CD4-positive, alpha-beta T cell treated with Interleukin-12 subunit alpha and Interleukin-12 subunit beta, for 1 hour (primary cell): ENCODE data around the gene DNAJC28.
"Not testable (repeated sequence)": the region's sequence is repeated elsewhere in the genome, so short reads cannot be mapped to it uniquely, and the experiment has no call there.

Experiments
- DNase-seq: peaks from one replicate; pipeline ENCODE4 v3.0.0-alpha.2; 2020

DNAJC28 gene

GRCh38 chr21:33480481-33481103 is 10.9 kb downstream of the DNAJC28 start:
- DNase-seq, result no peak

DNA sequence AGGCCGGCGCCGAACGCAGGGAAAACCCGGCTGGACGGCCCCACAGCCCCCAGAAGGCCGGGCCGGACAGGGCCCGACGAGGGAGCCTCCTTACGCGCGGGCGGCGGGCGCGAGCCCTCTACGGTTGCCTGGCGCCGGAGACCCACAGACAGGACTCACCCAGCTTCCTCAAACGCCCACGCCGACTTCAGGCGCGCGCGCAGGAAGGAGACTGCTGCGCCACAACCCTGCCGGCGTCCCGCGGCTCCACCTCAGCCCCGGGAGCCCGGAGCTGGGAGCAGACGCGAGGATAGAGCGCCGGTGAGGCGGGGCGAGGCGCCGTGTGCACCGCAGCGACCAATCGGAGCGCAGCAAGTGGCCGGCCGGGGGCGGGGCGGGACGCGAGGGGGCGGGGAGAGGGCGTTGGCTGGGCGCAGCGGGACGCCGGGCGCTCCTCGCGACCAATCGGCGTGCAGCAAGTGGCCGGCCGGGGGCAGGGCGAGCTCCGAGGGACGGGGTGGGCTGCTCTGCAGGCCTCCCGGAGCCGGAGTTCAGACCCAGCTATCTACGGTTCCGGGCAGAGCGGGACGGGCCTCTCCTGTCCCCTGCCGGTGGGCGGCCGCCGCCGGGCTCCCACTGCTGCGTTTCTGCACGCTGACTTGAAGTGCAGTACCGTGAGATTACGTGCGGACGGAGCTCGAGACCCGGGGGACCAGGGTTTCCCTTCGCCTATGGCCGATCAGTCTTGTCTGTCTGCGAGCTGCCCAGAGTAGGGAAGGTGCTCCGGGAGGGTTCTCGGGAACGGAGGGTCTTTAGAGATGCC is 11.6 kb downstream of the DNAJC28 start, which contains the start of gene TMEM50B:
Gene TMEM50B, minus strand, starts transcription at position 296 of the 802 bp plus-strand sequence. CDS start 11,089 bp downstream, outside the sequence.
- peak; percentile 97 for DNase-seq

GRCh38 chr21:33478935-33479678 is 12.4 kb downstream of the DNAJC28 start:
- DNase-seq, result peak; percentile 43

DNA sequence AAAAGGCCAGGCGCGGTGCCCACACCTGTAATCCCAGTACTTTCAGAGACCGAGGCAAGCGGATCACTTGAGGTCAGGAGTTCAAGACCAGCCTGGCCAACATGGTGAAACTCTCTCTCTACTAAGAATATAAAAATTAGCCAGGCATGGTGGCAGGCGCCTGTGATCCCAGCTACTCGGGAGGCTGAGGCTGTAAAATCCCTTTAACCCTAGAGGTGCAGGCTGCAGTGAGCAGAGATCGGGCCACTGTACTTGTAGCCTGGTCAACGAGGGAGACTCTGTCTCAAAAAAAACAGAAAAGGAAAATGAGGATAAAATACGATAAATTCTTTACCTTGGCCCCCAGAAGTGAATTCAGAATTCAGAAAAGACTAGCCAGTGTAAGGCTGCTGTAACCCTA is 13.3 kb downstream of the DNAJC28 start:
- no peak for DNase-seq

DNA sequence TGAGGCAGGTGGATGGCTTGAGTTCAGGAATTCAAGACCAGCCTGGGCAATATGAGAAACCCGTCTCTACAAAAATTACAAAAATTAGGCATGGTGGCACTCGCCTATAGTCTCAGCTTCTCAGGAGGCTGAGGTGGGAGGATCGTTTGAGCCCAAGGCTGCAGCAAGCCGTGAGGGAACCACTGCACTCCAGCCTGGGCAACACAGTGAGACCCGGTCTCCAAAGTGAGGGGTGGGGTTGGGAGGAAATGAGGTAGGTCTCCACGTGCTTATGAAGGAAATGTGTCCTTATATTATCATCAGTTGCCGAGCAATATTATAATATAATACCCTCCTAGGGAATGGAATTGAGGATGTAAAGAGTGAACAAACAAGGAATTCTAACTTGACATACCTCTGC is 14.4 kb downstream of the DNAJC28 start:
- no peak for DNase-seq

DNA sequence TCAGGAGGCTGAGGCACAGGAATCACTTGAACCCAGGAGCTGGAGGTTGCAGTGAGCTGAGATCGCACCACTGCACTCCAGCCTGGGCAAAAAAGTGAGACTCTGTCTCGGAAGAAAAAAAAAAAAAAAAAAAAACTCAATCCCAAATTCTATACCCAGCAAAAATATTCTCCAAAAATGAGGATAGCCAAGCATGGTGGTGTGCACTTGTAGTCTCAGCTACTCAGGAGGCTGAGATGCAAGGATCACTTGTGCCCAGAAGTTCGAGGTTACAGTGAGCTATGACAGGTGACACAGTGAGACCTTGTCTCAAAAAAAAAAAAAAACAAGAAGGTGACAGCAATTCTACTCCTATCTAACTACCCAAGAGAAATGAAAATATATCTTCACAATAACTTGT is 18.2 kb downstream of the DNAJC28 start:
- no peak for DNase-seq

GRCh38 chr21:33470701-33471100 is 20.8 kb downstream of the DNAJC28 start:
- no peak for DNase-seq

DNA sequence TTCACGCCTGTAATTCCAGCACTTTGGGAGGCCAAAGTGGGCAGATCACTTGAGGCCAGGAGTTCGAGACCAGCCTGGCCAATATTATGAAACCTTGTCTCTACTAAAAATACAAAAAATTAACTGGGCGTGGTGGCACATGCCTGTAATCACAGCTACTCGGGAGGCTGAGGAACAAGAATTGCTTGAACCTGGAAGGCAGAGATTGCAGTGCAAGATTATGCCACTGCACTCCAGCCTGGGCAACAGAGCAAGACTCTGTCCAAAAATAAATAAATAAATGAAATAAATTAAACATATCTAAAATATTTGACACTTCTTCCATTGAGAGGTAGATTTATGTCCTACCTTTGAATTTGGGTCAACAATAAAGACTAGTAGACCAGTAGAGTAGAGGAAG is 22.3 kb downstream of the DNAJC28 start:
- not testable (repeated sequence) for DNase-seq

DNA sequence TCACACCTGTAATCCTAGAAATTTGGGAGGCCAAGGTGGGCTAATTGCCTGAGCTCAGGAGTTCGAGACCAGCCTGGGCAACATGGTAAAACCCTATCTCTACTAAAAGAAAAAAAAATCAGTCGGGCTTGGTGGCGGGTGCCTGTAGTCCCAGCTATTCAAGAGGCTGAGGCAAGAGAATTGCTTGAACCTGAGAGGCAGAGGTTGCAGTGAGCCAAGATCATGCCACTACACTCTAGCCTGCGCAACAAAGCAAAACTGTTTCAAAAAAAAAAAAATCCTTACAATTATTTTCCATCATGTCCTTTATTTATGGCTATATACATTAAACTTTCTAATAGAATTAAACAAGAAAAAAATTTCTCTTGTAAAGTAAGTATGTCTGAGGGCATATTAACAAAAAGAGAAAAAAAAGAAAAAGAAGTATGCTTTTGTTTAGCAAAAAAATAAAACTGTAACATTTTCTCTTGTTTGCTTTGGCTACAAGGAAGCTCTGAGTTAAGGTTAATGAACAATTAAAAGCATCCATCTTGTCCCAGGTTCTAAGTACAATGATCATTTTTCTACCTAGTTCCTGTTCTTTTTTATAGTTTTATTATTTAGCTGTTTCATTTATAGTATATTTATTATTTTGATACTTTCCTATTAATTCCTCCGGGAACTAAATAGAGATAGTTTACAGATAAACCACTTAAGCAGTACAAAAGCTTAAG is 29.8 kb downstream of the DNAJC28 start:
- DNase-seq, result no peak

GRCh38 chr21:33458861-33459260 is 32.7 kb downstream of the DNAJC28 start:
- no peak for DNase-seq

DNA sequence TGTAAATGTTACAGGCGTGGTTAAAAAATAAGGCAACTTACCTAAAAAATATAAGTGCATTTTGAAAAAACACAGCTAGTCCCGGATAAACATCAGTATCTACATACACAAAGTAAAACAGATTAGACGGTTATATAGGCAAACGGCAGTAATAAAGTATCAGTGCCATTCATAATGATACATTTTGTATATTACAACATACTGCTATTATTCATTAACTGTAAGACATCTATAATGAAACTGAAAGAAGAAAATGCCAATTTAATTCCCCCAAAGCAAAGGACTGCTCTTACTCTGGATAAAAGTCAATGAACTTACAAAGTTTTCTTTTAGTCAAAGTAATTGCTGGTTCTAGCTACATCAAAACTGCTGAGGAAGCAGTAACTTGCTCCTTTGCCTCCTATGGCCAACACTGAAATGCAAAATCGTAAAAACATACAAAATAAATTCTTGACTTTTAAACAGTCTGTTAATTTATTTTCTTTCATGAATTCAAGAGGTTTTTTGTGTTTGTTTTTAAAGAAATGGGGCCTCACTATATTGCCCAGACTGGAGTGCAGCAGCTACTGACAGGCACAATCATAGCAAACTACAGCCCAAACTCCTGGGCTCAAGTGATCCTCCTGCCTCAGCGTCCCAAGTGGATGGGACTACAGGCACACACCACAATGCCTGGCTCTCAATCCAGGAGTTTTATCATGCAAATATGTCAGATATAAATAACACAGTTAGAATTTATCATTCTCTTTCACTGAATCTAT is 35.6 kb downstream of the DNAJC28 start:
- DNase-seq, result no peak

DNA sequence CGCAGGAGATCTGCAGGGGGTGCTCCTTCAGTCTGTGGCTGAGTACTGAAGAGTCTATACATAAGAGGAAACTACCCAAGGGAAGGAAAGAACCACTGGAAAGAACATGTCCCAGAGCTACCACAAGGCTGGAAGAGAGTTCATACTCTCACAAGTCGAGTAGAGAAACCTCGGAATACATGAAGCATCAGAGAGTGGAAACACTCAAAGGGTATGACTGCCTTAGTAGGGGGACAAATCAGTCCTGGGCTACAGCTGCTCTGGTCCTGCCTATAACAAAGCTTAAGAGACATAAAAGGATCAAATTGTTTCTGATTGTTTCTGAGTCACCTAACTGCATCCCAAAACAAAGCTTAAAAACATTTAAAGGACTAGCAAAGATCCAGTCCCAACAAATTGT is 39.2 kb downstream of the DNAJC28 start:
- no peak for DNase-seq

- no peak for DNase-seq
Observed at GRCh38 chr21:33451634-33452071, 39.9 kb downstream of the DNAJC28 start.

DNA sequence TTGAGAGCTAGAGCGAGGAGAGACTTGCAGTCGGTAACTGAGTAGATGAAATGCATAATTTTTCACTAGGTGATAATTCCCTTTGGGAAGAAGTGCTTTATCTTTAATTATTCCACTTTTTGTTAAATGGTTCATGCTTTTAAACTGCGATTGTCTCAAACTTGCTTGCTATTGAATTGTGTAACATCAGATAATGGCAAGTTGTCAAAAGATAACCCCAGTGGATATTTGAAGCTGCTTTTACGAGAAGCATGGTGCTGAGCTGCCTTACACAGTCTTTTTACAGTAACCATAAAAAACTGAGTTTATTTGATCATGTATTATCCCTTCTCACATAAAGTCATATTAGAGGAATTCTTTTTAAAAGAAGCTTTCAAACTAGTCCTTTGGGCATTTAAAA is 41.9 kb downstream of the DNAJC28 start:
- no peak for DNase-seq

- not testable (repeated sequence) for DNase-seq
Observed at GRCh38 chr21:33446620-33447019, 44.9 kb downstream of the DNAJC28 start.

DNA sequence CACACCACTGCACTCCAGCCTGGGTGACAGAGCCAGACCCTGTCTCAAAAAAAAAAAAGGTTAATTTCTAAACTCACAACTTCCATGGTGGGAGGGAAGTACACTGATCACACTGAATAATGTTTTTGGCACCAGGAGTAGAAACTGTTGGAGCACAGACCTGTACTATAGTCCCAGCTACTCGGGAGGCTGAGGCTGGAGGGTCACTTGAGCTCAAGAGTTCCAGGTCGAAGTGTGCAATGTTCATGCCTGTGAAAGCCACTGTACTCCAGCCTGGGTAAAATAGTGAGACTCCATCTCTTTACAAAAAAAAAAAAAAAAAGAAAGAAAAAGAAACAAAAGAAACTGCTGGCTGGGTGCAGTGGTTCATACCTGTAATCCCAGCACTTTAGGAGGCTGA is 47.0 kb downstream of the DNAJC28 start:
- no peak for DNase-seq

DNA sequence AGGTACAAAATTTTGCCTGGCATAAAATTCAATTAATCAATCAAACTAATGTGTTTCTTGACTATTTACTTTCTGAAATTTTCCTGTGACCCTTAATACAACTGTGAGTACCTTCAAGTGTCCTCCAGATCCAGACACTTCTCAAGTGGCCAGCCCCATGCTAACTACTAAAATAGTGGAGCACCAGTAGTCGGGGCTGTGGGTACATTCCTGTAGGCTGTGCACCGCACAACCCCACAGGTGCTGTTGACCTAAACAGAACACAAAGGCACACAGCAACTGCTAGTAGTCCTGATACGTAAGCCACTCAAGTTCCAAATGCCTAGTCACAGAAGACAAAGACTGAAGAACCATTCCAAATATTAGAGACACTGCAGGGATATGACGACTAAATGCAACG is 48.3 kb downstream of the DNAJC28 start:
- no peak for DNase-seq

GRCh38 chr21:33441489-33442477 is 49.7 kb downstream of the DNAJC28 start:
- no peak for DNase-seq
